DND-41 (cell line): ENCODE results near the gene CLASP1.
"Not testable (repeated sequence)": the region's sequence is repeated elsewhere in the genome, so short reads cannot be mapped to it uniquely, and the experiment has no call there.

ENCODE experiments used
- ATAC-seq: fragments of 200-7000 bp; cut with Tn5 transposase; 3 replicates; pipeline ENCODE4 v1.9.1; 2021; ENCODE audit warnings: low read depth; ENCODE audit not compliant: insufficient read depth
- DNase-seq: peaks from one replicate; pipeline ENCODE4 v3.0.0-alpha.2; 2020
- H2AFZ ChIP-seq: 2 replicates; pipeline ENCODE4 v1.6.0; 2012; ENCODE audit warnings: low read depth, low read length
- H3K27ac ChIP-seq: 2 replicates; pipeline ENCODE4 v1.5.1; 2012; ENCODE audit warnings: low read length, inconsistent platforms
- H3K27me3 ChIP-seq: fragments of 200-600 bp; sonication (generic); 2 replicates; pipeline ENCODE4 v1.6.0; 2012; ENCODE audit warnings: low read length, mild to moderate bottlenecking, inconsistent platforms; ENCODE audit not compliant: insufficient read depth, poor library complexity
- H3K36me3 ChIP-seq: 2 replicates; pipeline ENCODE4 v1.5.1; 2012; ENCODE audit warnings: low read length, inconsistent platforms; ENCODE audit not compliant: insufficient read depth
- H3K4me1 ChIP-seq: 2 replicates; pipeline ENCODE4 v1.5.1; 2012; ENCODE audit warnings: mild to moderate bottlenecking, low read length; ENCODE audit not compliant: insufficient read depth
- H3K4me2 ChIP-seq: 2 replicates; pipeline ENCODE4 v1.6.0; 2012; ENCODE audit warnings: mild to moderate bottlenecking, moderate library complexity, low read length, inconsistent platforms; ENCODE audit not compliant: insufficient read depth
- H3K4me3 ChIP-seq, 2 experiments: fragments of 200-600 bp in 1 of 2; shearing (Covaris generic) in 1 of 2; 2 replicates each; pipeline ENCODE4 v1.5.1; 2012 to 2016; ENCODE audit warnings: inconsistent platforms in 2 of 2, low read length in 2 of 2, mild to moderate bottlenecking in 2 of 2, low read depth in 1 of 2, moderate library complexity in 1 of 2
- H3K79me2 ChIP-seq: 2 replicates; pipeline ENCODE4 v1.6.0; 2012; ENCODE audit warnings: low read length, inconsistent platforms; ENCODE audit not compliant: insufficient read depth
- H3K9ac ChIP-seq: 2 replicates; pipeline ENCODE4 v1.6.0; 2012; ENCODE audit warnings: low read depth, mild to moderate bottlenecking, inconsistent platforms, low read length, moderate library complexity
- H3K9me3 ChIP-seq: 2 replicates; pipeline ENCODE4 v1.5.1; 2012; ENCODE audit warnings: low read length, moderate library complexity, mild to moderate bottlenecking, inconsistent platforms; ENCODE audit not compliant: insufficient read depth, severe bottlenecking
- H4K20me1 ChIP-seq: 2 replicates; pipeline ENCODE4 v1.6.0; 2012; ENCODE audit warnings: low read length; ENCODE audit not compliant: insufficient read depth
- EZH2 ChIP-seq: IDR thresholded peaks from 3 replicates; pipeline ENCODE4 v1.6.1; 2012; ENCODE audit warnings: borderline replicate concordance, low read depth, mild to moderate bottlenecking, moderate library complexity, low read length, inconsistent platforms; ENCODE audit not compliant: severe bottlenecking
- TF ChIP-seq, protein P1 (sequence below): IDR thresholded peaks from 2 replicates; pipeline ENCODE4 v1.5.1; 2012; ENCODE audit warnings: borderline replicate concordance, low read length, moderate library complexity, mild to moderate bottlenecking; ENCODE audit not compliant: poor library complexity, severe bottlenecking; ENCODE audit errors: extremely low read depth

Gene CLASP1

DNA sequence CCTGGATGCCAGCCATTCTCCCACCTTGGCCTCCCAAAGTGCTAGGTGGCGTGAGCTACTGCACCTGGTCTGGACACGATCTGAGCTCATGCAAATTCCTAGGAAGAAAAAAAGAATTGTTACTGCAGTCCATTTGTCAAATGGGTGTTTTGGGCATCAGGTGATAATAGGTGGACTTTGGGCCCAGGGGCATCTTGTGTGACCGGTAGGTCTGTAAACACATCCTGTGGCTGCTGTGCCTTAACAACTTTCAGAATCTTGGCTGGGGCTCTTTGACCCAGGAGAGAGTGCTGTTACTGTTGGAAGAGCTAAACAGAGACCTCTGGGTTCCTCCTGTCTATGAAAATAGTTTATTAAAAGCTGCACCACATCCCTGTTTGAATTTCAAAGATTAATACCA lies 329.3 kb downstream of the CLASP1 start:
- no peak for TF ChIP-seq EZH2
- TF ChIP-seq, protein P1, sequence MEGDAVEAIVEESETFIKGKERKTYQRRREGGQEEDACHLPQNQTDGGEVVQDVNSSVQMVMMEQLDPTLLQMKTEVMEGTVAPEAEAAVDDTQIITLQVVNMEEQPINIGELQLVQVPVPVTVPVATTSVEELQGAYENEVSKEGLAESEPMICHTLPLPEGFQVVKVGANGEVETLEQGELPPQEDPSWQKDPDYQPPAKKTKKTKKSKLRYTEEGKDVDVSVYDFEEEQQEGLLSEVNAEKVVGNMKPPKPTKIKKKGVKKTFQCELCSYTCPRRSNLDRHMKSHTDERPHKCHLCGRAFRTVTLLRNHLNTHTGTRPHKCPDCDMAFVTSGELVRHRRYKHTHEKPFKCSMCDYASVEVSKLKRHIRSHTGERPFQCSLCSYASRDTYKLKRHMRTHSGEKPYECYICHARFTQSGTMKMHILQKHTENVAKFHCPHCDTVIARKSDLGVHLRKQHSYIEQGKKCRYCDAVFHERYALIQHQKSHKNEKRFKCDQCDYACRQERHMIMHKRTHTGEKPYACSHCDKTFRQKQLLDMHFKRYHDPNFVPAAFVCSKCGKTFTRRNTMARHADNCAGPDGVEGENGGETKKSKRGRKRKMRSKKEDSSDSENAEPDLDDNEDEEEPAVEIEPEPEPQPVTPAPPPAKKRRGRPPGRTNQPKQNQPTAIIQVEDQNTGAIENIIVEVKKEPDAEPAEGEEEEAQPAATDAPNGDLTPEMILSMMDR, result no peak
- H3K9me3 ChIP-seq, result no peaks in the 10 kb centered on the region
- no peak for ATAC-seq
- no peak overlapping the region for H3K4me2 ChIP-seq
- H3K9ac ChIP-seq, result no peak overlapping the region
- no peaks in the 10 kb centered on the region for H3K36me3 ChIP-seq
- no peak overlapping the region for H3K27ac ChIP-seq
- H2AFZ ChIP-seq, result no peak overlapping the region
- H3K4me3 ChIP-seq, result no peak overlapping the region
- H3K79me2 ChIP-seq, result no peaks in the 10 kb centered on the region
- no peak for DNase-seq
- H4K20me1 ChIP-seq, result no peaks in the 10 kb centered on the region
- H3K27me3 ChIP-seq, result no peaks in the 10 kb centered on the region
- no peaks in the 10 kb centered on the region for H3K4me1 ChIP-seq

DNA sequence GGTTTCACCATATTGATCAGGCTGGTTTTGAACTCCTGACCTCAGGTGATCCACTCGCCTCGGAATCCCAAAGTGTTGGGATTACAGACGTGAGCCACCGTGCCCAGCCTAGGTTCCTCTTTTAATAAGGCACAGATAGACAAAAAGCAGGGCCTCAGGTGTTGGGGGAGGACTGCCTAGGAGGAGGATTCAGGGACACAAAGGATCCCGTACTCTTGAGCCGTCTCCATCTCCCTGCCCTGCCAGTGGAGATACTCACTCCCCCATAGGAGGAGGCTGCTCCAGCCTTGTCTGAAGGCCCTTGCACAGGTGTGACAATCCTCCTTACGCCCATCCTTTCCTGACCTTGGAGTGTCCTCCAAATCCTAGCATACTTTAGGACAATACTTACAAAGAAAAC lies 332.3 kb downstream of the CLASP1 start:
- ATAC-seq, result no peak
- no peak for DNase-seq
- no peak overlapping the region for H3K27ac ChIP-seq
- no peaks in the 10 kb centered on the region for H4K20me1 ChIP-seq
- TF ChIP-seq, protein P1, result no peak
- no peak for TF ChIP-seq EZH2
- no peaks in the 10 kb centered on the region for H3K27me3 ChIP-seq
- H3K79me2 ChIP-seq, result no peaks in the 10 kb centered on the region
- H3K36me3 ChIP-seq, result no peaks in the 10 kb centered on the region
- no peak overlapping the region for H3K4me2 ChIP-seq
- no peak overlapping the region for H3K9ac ChIP-seq
- H3K4me1 ChIP-seq, result no peaks in the 10 kb centered on the region
- no peak overlapping the region for H3K4me3 ChIP-seq
- H3K9me3 ChIP-seq, result no peaks in the 10 kb centered on the region
- no peak overlapping the region for H2AFZ ChIP-seq

- not testable (repeated sequence) for H3K9me3 ChIP-seq, H3K36me3 ChIP-seq, H3K4me1 ChIP-seq, H4K20me1 ChIP-seq, H3K27me3 ChIP-seq, DNase-seq, H3K79me2 ChIP-seq, H3K4me2 ChIP-seq, H2AFZ ChIP-seq, ATAC-seq, H3K4me3 ChIP-seq, H3K27ac ChIP-seq, H3K9ac ChIP-seq
Measured at GRCh38 chr2:121313701-121314100, 335.6 kb downstream of the CLASP1 start.

DNA sequence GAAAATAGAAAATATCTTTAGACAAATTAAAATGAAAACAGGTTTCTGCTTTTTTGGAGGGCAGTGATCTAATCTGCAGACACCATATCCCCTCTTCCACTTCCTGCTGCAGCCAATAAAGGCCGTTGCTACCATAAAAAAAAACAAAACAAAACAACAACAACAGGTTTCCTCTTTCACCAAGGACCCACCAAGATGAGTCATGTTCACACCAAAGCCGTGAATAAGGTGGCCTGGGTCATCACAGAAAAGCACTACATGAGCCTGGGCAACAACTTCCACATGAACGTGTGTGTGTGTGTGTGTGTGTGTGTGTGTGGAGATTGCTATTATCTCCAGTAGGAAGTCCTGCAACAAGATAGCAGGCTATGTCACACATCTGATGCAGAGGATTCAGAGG lies 339.5 kb downstream of the CLASP1 start:
- Histone ChIP-seq H3K27me3 (peaks cover 6% of the 10 kb centered on the region), H4K20me1 (no peaks in the 10 kb centered on the region), H3K4me1 (no peaks in the 10 kb centered on the region), H3K4me3 (no peak overlapping the region), H3K27ac (no peak overlapping the region), H3K9me3 (no peaks in the 10 kb centered on the region), H3K79me2 (no peaks in the 10 kb centered on the region), H3K9ac (no peak overlapping the region), H2AFZ (no peak overlapping the region), H3K36me3 (no peaks in the 10 kb centered on the region), H3K4me2 (no peak overlapping the region)
- DNase-seq (no peak), ATAC-seq (no peak)
- TF ChIP-seq, protein P1, result no peak
- no peak for TF ChIP-seq EZH2
